Inflammatory macrophage (primary cell): ENCODE measurements around the gene ARL2.
"Not testable (repeated sequence)": the region's sequence is repeated elsewhere in the genome, so short reads cannot be mapped to it uniquely, and the experiment has no call there.

Experiments
- DNase-seq, 2 donors: peaks; one replicate each; pipeline ENCODE4 v3.0.0-alpha.2; 2020 to 2022

ARL2 gene

DNA sequence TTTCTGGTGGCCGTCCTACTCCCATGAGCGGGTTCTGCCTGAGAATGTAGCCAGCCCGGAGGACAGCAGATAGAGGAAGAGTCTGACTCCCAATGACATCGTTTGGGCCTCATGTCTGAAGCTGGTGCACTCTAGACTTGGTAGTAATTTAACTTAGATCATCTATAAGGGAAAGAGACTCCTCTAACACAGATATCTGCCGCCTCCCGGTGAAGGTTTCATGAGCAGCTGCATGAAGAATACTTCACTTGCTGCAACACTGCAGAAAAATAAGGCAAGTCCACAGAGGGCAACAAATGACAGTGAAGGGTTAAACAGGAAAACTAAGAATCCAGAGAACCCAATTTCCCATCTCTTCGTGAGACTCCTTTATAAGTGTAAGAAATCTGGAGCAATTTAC lies 5.9 kb upstream of the ARL2 start:
- DNase-seq, result no peak

DNA sequence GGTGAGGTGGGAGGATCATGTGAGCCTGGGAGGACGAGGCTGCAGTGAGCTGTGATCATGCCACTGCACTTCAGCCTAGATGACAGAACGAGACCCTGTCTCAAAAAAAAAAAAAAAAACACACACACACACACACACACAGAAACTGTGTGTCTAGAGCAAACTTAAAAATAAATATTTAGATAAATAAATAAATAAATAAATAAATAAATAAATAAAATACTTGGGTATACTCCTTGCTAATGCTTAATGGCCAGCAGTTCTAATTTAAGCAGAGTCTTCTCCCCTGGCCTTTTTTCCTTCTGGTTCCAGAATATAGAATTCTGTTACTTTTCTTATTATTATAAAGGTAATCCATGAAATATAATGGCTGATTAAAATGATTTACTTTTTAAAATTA lies 5.1 kb upstream of the ARL2 start:
- no peak for DNase-seq

DNA sequence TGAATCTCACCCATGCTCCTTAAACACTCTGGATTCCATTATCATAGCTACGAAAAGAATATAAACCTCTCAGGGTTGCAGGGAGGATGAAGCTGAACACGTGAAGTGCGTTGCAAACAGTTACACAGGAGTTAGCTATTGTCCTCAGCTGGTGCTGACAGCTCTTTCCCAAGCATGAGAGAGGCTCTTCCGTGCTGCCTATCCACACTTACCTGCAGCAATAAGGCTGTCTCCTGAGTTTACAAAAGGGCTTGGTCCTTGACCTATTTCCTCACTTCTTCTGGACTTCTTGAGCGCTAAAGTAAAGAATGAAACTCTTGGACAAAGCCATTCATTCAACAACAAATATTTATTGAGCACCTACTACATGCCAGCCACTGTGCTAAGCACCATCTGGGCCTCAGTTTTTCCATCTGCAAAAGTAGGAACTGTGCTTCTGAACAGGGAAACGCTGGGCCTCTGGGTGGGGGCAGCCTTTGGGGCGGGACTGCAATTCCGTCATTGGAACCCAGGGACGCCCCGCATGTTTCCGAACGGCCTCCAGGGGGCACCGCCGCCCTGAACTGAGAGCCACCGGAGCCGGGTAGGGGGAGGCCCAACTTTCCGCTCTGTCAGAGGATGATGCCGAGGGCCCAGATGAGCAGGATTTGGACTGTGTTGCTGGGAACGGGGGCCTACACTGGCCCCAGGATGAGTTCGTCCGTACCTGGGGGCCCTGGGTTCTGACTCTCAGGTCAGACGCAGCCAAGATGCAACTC lies 651 bp upstream of the ARL2 start:
- peak; percentile 94 for DNase-seq

DNA sequence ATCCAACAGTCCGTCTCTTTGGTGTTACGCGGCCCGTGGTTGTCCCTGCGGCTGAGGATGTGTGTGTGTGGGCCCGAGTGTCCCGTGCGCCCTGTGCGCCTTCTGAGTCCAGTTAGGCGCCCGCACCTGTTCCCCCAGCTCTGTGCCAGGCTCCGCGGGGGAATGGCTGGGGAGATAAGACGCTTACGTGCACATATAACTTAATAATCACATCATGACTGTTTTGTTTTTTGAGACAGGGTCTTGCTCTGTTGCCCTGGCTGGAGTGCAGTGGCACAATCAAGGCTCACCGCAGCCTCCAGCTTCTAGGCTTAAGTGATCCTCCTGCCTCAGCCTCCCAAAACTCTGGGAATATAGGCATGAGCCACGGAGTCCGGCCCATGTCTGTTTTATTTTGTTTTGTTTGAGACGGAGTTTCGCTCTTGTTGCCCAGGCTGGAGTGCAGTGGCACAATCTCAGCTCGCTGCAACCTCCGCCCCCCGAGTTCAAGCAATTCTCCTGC lies 817 bp downstream of the ARL2 start:
- DNase-seq, result no peak

DNA sequence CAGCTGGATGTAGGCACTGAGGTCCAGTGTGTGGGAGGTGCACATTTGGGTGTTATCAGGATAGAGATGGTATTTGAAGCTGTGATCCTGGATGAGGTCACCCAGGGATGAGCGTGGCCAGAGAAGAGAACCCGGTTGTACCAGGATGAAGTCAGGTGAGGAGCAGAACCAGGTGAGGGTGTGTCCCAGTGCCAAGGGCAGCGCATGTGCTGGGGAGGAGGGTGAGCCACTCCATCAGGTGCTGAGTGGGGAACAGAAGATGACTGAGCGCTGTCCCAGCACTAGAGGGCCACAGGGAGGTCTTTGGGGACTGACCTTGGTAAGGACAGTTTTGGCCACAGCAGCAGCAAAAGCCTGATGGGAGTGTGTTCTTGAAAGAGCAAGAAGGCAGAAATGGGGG lies 2.7 kb downstream of the ARL2 start:
- no peak for DNase-seq

DNA sequence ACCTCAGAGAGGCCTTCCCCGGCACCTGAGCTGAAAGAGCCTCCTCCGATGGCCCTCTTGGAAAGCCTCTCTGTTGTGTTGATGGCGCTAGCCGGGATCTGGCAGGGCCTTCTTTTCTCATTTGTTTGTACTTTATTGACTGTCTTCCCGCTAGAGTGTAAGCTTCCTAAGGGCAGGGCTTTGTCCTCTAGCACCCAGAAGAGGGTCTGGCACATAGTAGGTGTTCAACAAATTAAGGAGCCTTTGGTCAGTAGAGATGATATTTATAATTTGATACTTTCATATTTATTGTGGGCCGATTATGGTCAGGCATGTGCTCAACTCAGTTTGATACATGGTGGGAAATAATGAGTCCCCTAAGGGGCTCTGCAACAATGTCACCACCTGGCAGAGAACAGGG lies 4.0 kb downstream of the ARL2 start:
- no peak for DNase-seq

DNA sequence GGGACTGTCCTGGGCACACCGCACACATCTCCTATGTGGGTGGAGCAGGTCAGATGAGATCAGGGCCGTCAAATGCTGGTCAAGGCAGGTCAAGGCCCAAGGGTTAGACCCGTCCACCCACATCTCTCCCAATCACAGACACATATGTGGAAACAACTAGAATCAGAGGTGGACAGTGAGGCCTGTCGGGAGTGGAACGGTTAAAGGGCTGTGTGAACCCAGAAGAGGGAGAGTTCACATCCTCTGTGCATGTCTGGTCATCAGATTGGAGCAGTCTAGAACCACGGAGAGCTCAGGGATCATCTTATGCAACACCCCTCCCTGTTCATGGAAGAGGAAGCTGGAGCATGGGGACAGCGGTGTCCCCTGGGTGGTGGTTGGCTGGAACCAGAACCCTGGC lies 5.9 kb downstream of the ARL2 start:
- DNase-seq, result peak; percentile 14 to 35

DNA sequence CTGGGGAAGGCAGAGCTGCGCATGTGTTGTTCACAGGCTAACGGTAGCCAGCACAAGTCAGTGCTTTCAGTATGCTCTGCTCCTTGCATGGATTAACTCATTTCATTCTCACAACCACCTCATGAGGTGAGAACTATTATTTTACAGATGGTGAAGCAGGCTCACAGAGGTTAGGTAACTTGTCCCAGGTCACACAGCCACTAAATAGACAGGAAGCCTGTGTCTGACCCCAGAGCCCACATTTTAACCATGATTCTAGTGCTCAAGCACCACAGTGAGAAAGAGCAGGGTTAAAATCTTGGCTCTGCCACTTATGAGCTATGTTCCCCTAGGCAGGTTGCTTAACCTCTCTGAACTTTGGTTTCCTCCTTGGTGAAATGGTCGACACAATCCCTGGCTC lies 7.0 kb downstream of the ARL2 start:
- DNase-seq, result no peak

DNA sequence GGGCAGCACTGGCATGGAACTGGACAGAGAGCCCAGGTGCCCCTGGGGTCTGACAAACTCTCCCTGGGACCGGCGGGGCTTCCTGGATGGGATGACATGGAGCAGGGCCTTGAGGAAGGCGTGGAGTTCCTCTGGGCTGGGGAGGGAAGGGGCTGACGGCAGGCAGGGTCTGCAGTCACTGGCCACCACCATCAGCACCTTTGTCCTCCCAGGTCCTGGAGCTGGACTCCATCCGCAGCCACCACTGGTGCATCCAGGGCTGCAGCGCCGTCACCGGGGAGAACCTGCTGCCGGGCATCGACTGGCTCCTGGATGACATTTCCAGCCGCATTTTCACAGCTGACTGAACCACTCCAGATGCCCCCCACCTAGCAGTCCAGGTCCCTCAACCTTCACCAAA lies 7.5 kb downstream of the ARL2 start:
- DNase-seq, result no peak

DNA sequence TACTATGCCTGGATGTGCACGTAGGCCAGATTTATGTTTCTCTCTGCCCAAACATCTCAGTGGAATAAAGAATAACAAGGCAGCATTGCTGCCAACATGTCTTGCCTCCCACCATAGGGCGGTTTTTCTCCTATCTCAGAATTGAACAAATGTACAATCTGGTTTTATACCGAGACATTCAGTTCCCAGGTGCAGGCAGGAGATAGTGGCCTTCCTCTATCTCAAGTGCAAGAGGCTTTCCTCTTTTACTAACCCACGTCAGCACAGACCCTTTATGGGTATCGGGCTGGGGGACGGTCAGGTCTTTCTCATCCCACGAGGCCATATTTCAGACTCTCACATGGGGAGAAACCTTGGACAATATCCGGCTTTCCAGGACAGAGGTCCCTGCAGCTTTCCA lies 9.5 kb downstream of the ARL2 start:
- DNase-seq, result not testable (repeated sequence)

DNA sequence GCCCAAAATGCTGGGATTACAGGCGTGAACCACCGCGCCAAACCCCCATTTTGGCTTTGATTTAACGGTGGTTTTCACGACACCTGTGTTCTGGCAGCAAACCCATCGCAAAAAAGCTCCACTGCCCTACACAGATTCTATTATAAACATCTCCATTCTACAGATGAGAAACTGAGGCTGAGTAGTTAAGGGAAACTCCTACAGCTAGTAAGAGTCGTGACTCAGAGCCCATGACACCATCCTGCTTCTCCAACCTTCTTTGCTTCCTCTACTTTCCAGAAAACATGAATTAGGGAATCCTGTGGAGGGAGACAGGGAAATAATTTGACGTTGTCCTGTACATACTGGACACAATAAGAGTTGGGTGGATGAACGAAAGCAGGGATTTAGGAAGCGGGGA lies 12.8 kb downstream of the ARL2 start:
- no peak for DNase-seq

DNA sequence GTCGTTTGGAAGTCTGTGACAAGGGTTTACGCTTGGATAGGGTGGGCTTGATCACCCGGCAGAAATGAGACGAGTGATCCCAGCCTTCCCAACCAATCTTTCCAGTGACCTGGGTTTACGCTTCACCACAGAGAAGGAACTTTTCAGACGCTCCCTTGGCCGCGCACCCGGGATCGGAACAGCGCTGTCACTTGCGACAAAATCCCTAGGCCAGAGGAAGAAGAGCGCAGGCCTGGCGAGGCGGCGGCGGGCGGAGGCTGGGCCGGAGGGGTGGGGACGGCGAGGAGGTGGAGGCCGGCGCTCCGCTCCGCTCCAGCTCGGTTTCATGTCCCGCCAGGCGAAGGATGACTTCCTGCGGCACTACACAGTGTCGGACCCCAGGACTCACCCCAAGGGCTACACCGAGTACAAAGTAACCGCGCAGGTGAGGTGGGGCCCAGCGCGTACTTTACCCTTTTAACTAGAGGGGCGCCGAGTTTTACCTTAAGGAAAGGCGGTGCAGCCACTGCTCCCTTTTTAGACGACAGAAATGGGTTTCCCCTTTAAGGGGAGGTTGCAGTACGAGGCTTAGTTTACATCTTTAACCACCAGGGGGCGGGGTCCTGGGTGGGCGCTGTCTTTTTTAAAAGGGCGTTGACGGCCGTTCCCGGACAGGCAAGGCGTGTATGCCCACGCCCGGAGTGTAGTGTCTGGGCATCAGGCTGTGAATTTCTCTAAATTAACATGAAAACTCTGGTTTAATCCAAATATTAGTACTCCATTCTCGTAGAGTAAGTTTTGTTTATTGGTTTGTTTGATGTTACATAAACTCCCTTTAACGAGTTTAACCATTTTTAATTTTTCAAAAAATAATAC lies 13.5 kb downstream of the ARL2 start, which contains the start of gene SNX15:
TSS of gene SNX15 (plus strand) at position 227 of the 855 bp plus-strand sequence. CDS start at position 326, 99 bp downstream.
- DNase-seq, result peak; percentile 96 to 97

DNA sequence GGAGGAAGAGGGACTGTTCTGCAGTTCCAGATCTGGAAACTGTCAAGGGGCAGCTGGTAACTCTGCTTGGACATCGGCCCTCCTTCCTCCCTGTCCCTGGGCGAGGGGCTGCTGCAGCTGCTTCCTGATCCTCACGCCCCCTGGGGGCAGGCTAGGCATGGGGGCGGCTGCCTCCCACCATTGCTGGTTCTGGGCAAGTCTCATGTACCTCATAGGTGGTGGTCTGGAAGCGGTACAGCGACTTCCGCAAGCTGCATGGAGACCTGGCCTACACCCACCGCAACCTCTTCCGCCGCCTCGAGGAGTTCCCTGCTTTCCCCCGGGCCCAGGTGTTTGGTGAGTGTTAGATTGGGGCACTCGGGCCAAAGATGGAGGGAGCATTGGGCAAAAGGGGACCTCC lies 18.3 kb downstream of the ARL2 start:
- DNase-seq, result no peak

DNA sequence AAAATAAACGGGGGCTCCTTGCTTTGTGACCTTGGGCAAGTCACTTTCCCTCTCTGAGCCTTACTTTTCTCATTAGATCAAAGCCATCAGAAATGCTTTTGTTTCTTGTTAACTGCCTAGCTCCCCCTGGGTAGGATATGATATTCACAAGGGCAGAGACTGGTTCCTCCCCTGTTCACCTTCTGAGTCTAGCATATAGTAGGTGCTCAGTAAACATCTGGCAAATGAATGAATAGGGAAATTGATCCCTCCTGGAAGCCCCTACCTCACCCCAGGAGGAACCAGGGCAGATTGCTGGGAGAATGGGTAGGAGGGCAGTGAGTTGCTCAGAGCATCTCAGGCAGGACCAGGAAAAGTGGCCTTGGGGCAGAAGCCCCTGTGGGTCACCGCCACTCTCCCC lies 20.5 kb downstream of the ARL2 start:
- DNase-seq, result no peak

DNA sequence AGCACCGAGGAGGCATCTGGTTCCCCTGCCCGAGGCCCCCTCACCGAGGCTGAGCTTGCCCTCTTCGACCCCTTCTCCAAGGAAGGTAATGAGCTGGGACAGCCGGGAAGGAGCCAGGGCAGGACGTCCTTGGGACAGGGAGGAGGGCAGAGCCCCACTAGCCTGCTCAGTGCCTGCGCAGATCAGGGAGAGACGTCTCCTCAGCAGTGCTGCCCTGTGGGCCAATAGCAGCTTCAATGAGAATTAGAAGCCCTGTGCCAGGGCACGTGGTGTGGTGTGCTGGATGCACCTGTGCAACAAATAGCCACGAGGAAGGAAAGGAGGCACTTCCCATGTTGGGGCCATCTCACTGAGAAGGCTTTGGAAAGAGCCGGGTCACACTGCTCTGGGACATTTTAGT lies 21.6 kb downstream of the ARL2 start:
- no peak for DNase-seq

DNA sequence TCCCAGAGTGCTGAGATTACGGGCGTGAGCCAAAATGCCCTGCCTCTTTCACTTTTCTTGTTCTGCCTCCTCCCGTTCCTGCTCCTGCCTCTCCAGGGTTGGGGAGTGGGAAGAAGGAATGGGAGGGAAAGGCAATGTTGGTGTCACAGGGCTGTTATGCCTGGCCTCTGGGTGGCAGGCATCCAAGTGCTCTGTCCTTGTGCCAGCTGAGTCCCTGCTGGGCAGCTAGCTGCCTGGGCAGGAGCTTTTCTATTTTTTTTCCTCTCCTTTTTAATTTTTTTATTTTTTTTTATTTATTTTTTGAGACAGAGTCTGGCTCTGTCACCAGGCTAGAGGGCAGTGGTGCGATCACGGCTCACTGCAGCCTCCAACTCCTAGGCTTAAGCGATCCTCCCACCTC lies 23.0 kb downstream of the ARL2 start:
- DNase-seq, result no peak

DNA sequence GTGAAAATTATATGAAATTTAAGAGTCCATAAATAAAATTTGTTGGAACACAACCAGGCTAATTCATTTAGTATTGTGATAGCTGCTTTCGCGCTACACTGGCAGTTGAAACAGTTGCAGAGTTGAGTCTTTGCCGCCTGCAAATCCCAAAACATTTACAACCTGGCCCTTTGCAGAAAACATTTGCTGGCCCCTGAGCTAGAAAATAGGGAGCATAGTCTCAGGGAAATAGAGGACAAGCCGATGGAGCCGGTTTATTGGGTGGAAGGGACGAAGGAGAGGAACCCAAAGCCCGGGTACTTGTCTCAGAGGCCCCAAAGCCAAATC lies 26.5 kb downstream of the ARL2 start:
- DNase-seq, result no peak

DNA sequence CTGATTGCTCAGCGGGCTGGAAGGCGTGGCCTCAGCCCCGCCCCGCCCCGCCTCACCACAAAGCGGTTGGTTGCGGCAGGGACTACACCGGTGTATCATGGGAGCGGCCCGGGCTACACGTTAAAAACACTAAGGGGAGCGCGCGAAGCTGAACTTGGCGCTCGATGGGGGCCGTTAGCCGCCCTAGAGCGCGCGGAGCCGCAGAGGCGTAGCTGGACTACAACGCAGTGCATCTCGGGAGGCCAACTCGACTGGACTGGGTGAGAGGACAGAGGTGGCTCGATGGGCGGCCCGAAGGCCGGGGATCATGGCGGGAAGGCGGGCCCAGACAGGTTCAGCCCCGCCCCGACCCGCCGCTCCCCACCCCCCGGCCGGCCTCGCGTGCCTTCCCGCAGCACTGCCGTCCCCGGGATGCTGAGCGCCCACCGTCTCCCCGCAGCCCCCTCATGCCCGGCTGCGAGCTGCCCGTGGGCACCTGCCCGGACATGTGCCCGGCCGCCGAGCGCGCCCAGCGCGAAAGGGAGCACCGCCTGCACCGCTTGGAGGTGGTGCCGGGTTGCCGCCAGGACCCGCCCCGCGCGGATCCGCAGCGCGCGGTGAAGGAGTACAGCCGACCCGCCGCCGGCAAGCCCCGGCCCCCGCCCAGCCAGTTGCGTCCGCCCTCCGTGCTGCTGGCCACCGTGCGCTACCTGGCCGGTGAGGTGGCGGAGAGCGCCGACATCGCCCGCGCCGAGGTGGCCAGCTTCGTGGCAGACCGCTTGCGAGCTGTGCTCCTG lies 27.1 kb downstream of the ARL2 start, which contains the start of gene SAC3D1:
TSS of gene SAC3D1 (plus strand) at position 364 of the 776 bp plus-strand sequence. CDS start at position 447, 83 bp downstream.
- peak; percentile 95 for DNase-seq

DNA sequence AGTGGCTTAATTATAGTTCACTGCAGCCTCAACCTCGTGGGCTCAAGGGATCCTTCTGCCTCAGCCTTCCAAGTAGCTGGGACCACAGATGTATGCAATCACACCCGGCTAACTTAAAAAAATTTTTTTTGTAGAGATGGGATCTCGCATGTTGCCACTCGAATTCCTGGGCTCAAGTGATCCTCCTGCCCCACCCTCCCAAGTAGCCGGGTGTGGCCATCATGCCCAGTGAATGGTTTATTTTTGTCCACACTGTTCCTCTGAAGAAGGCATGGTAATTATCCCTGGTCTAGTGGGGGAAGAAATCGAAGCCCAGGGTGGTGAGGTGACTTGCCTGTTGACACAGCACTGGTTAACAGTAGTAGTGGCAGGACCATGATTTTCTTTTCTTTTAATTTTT lies 28.9 kb downstream of the ARL2 start:
- no peak for DNase-seq

DNA sequence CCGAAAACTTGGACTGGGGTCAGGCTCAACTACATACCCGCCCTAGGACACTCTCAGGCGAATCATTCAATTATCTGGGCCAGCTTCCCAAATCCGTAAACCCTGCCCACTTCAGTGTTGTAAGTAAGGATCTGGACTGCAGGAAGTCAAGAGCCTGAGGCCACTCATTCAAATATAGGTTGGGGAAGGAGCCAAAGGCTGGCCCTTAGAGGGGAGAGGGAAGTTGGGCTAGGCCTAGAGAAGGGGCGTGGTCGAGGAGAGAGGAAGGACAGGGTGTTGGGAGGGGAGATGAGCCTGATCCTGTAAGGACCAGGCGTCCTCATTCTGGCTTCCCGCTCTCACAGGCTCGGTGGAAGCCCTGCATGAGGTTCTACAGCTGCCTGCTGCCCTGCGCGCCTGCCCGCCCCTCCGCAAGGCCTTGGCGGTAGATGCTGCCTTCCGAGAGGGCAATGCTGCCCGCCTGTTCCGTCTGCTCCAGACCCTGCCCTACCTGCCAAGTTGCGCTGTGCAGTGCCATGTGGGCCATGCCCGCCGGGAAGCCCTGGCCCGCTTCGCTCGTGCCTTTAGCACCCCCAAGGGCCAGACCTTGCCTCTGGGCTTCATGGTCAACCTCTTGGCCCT lies 30.0 kb downstream of the ARL2 start:
- DNase-seq, result peak; percentile 93 to 95

DNA sequence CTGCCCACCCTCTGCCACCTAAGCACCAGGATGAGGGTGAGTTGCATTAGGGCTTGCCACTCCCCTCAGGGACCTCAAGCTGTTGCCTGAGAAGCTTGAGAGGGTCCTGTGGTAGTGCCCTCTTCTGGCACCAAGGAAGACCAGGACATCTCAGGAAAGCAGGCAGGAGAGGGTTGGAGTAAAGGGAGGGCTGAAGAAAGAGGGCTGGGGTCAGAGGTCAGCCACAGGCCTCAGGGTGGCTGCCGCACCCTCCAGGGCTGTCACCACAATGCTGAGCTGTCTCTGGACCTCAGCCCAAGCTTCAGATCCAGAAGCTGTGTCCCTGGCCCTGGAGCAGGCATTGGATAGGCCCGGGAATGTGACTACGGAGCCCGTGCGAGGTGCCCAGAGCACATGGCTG lies 31.1 kb downstream of the ARL2 start:
- no peak for DNase-seq

DNA sequence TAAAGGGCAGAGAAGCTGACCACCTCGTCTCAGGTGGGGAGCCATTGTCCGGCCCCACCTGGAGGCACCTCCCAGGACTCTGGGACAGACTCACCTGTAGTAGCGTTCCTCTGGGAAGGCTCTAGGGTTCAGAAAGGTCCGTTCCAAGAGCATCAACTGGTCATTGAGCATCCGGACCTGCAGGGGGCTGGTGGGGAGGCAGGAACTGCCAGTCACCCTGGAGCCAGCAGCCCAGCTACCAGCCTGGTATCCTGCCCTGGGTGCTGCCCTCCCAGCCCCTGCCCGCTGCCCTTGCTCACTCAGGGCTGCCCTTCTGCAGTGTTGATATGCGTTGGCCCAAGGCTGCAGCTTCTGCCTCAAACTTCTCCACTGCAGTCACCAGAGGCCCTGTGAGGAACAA lies 31.8 kb downstream of the ARL2 start:
- DNase-seq, result no peak
